K562 (cell line): ENCODE data around the gene ITGA7. TPM values are rescaled to one million over a fixed set of nuclear protein-coding genes. Genes with fewer than 3 reads are reported as not detected.

ENCODE experiments used
- BDP1 ChIP-seq: IDR thresholded peaks from 3 replicates; pipeline ENCODE4 v1.6.1; 2011; ENCODE audit not compliant: insufficient read length, insufficient read depth
- BRD4 ChIP-seq: fragments of 200-600 bp; sonication (generic); IDR thresholded peaks from 2 replicates; pipeline ENCODE4 v1.6.1; 2017; ENCODE audit warnings: inconsistent platforms
- CHD1 ChIP-seq: fragments of 200-600 bp; sonication (generic); IDR thresholded peaks from one replicate; pipeline ENCODE4 v1.6.1; 2012; ENCODE audit warnings: mild to moderate bottlenecking, moderate library complexity, low read length, inconsistent platforms
- CXXC5 ChIP-seq: fragments of 250-450 bp; sonication (Bioruptor Pico); IDR thresholded peaks from 2 replicates; pipeline ENCODE4 v1.8.0; 2022; ENCODE audit warnings: inconsistent platforms, mild to moderate bottlenecking, moderate library complexity
- HIVEP1 ChIP-seq: fragments of 250-450 bp; sonication (Bioruptor Pico); IDR thresholded peaks from 2 replicates; pipeline ENCODE4 v1.4.0; 2020; ENCODE audit warnings: mild to moderate bottlenecking
- HNRNPLL ChIP-seq: fragments of 200-400 bp; formaldehyde crosslinking; IDR thresholded peaks from 2 replicates; pipeline ENCODE4 v1.6.1; 2017; ENCODE audit warnings: low read length, low read depth, mild to moderate bottlenecking; ENCODE audit not compliant: poor library complexity, severe bottlenecking
- IFI16 ChIP-seq: fragments of 250-450 bp; sonication (Bioruptor Pico); IDR thresholded peaks from 2 replicates; pipeline ENCODE4 v2.1.2; 2022; ENCODE audit warnings: mild to moderate bottlenecking, inconsistent platforms
- KAT7 ChIP-seq: sonication (generic); formaldehyde crosslinking; IDR thresholded peaks from 2 replicates; pipeline ENCODE4 v1.8.0; 2022; ENCODE audit warnings: missing genetic modification reagents, mild to moderate bottlenecking, borderline replicate concordance
- LCOR ChIP-seq: sonication (generic); formaldehyde crosslinking; IDR thresholded peaks from 2 replicates; pipeline ENCODE4 v1.8.0; 2022; ENCODE audit warnings: mild to moderate bottlenecking, missing genetic modification reagents
- NCOA1 ChIP-seq: fragments of 450-650 bp; IDR thresholded peaks from 2 replicates; pipeline ENCODE4 v1.6.1; 2016; ENCODE audit warnings: low read depth
- NFYB ChIP-seq: IDR thresholded peaks from 2 replicates; pipeline ENCODE4 v1.6.1; 2011; ENCODE audit warnings: mild to moderate bottlenecking, moderate library complexity; ENCODE audit not compliant: insufficient read length; ENCODE audit errors: extremely low read depth
- NR2C1 ChIP-seq, 2 experiments: fragments of 450-650 bp; IDR thresholded peaks; 2 replicates each; pipeline ENCODE4 v1.6.1; 2017; ENCODE audit warnings: mild to moderate bottlenecking in 2 of 2, antibody characterized with exemption in 1 of 2, inconsistent platforms in 1 of 2, missing compliant biosample characterization in 1 of 2, missing genetic modification characterization in 1 of 2
- PHTF2 ChIP-seq: fragments of 250-450 bp; sonication (Bioruptor Pico); IDR thresholded peaks from 2 replicates; pipeline ENCODE4 v1.5.0; 2021; ENCODE audit warnings: mild to moderate bottlenecking
- SOX6 ChIP-seq: fragments of 450-650 bp; IDR thresholded peaks from 2 replicates; pipeline ENCODE4 v1.6.1; 2014; ENCODE audit warnings: mild to moderate bottlenecking
- SP1 ChIP-seq: sonication (generic); formaldehyde crosslinking; IDR thresholded peaks from 2 replicates; pipeline ENCODE4 v1.8.1; 2022; ENCODE audit warnings: mild to moderate bottlenecking, missing genetic modification reagents
- SUPT5H ChIP-seq: fragments of 450-650 bp; IDR thresholded peaks from 2 replicates; pipeline ENCODE4 v1.6.1; 2016
- XRCC4 ChIP-seq: IDR thresholded peaks from one replicate; pipeline ENCODE4 v1.6.1; 2011; ENCODE audit not compliant: insufficient read depth, insufficient read length; ENCODE audit errors: extremely low read depth
- ZKSCAN8 ChIP-seq: fragments of 200-800 bp; sonication (Bioruptor generic); IDR thresholded peaks from 2 replicates; pipeline ENCODE4 v1.6.1; 2016; ENCODE audit warnings: missing genetic modification characterization, missing compliant biosample characterization
- ZNF232 ChIP-seq: sonication (generic); formaldehyde crosslinking; IDR thresholded peaks from 2 replicates; pipeline ENCODE4 v1.8.0; 2022; ENCODE audit warnings: mild to moderate bottlenecking, missing genetic modification reagents
- ZNF512 ChIP-seq: IDR thresholded peaks from 2 replicates; pipeline ENCODE4 v1.6.1; 2016; ENCODE audit warnings: missing genetic modification characterization, missing compliant biosample characterization
- polyA plus RNA-seq, 8 experiments: library from polyadenylated mRNA; depleted of rRNA in 4 of 8; stranded (reverse) in 5 of 8; unstranded in 3 of 8; fragments of >200 nt; fragmentation: Nextera tagmentation in 2 of 8; fragmentation: Illumina TruSeq in 1 of 8; extraction: Ambion mirVana in 2 of 8; extraction: Trizol in 1 of 8; gene quantifications; 2 replicates each; pipeline versions ENCODE4 v1.2.1 to v1.2.3, GENCODE V29; 2011 to 2014; ENCODE audit warnings: inconsistent platforms in 1 of 8, missing spikeins in 1 of 8
- total RNA-seq, 7 experiments: library from RNA; depleted of rRNA in 6 of 7; stranded (reverse); fragments of >200 nt in 6 of 7; fragmentation: Illumina TruSeq in 2 of 7; extraction: Trizol in 2 of 7; gene quantifications; 2 replicates each; pipeline versions ENCODE4 v1.2.1 to v1.2.3, GENCODE V29; 2011 to 2021; ENCODE audit warnings: low replicate concordance in 1 of 7
- TF ChIP-seq, protein P1 (sequence below): fragments of 450-650 bp; formaldehyde crosslinking; IDR thresholded peaks from 2 replicates; pipeline ENCODE4 v1.4.0; 2020; ENCODE audit warnings: mild to moderate bottlenecking, mixed read lengths
- TF ChIP-seq, protein P2 (sequence below): fragments of 250-450 bp; sonication (Bioruptor Pico); IDR thresholded peaks from 2 replicates; pipeline ENCODE4 v1.5.0; 2021; ENCODE audit warnings: mild to moderate bottlenecking, borderline replicate concordance
- TF ChIP-seq, protein P3 (sequence below): fragments of 450-650 bp; formaldehyde crosslinking; IDR thresholded peaks from 2 replicates; pipeline ENCODE4 v1.4.0; 2020; ENCODE audit warnings: mild to moderate bottlenecking

Gene ITGA7
- total and polyA plus RNA-seq, 9 of the 15 experiments (the other 6 are each of a cell fraction or from before 2014, with no cell fraction given) = 0.11 to 2.3 (median 0.56) TPM; not detected in 1

- TF ChIP-seq NFYB = no peak
- peak; percentile 65; the same call in 1 of the 2 replicates for TF ChIP-seq HIVEP1 (CRISPR knock-in tag)
- peak; percentile 66; the same call in 1 of the 2 replicates for TF ChIP-seq SUPT5H
- TF ChIP-seq IFI16 = no peak
- peak; percentile 89; the same call in 1 of the 2 replicates for TF ChIP-seq KAT7 (CRISPR knock-in tag)
- TF ChIP-seq, protein P1, sequence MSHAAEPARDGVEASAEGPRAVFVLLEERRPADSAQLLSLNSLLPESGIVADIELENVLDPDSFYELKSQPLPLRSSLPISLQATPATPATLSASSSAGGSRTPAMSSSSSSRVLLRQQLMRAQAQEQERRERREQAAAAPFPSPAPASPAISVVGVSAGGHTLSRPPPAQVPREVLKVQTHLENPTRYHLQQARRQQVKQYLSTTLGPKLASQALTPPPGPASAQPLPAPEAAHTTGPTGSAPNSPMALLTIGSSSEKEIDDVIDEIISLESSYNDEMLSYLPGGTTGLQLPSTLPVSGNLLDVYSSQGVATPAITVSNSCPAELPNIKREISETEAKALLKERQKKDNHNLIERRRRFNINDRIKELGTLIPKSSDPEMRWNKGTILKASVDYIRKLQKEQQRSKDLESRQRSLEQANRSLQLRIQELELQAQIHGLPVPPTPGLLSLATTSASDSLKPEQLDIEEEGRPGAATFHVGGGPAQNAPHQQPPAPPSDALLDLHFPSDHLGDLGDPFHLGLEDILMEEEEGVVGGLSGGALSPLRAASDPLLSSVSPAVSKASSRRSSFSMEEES (CRISPR knock-in tag) = peak; percentile 100
- no peak for TF ChIP-seq BDP1
- TF ChIP-seq, protein P2, sequence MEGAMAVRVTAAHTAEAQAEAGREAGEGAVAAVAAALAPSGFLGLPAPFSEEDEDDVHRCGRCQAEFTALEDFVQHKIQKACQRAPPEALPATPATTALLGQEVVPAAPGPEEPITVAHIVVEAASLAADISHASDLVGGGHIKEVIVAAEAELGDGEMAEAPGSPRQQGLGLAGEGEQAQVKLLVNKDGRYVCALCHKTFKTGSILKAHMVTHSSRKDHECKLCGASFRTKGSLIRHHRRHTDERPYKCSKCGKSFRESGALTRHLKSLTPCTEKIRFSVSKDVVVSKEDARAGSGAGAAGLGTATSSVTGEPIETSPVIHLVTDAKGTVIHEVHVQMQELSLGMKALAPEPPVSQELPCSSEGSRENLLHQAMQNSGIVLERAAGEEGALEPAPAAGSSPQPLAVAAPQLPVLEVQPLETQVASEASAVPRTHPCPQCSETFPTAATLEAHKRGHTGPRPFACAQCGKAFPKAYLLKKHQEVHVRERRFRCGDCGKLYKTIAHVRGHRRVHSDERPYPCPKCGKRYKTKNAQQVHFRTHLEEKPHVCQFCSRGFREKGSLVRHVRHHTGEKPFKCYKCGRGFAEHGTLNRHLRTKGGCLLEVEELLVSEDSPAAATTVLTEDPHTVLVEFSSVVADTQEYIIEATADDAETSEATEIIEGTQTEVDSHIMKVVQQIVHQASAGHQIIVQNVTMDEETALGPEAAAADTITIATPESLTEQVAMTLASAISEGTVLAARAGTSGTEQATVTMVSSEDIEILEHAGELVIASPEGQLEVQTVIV (CRISPR knock-in tag) = no peak
- TF ChIP-seq, protein P3, sequence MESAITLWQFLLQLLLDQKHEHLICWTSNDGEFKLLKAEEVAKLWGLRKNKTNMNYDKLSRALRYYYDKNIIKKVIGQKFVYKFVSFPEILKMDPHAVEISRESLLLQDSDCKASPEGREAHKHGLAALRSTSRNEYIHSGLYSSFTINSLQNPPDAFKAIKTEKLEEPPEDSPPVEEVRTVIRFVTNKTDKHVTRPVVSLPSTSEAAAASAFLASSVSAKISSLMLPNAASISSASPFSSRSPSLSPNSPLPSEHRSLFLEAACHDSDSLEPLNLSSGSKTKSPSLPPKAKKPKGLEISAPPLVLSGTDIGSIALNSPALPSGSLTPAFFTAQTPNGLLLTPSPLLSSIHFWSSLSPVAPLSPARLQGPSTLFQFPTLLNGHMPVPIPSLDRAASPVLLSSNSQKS (CRISPR knock-in tag) = no peak
- TF ChIP-seq SOX6 = peak; percentile 35; the same call in 1 of the 2 replicates
- TF ChIP-seq PHTF2 (CRISPR knock-in tag) = no peak
- TF ChIP-seq NR2C1 (IDR thresholded peaks at IDR 0.05) = peak; percentile 61; the same call in 1 of the 2 replicates
- peak; percentile 70 for TF ChIP-seq NR2C1 (tag; IDR thresholded peaks at IDR 0.05)
- 0 out of 2 replicates have a peak, but pooled peaks have one; percentile 51 for TF ChIP-seq BRD4
- TF ChIP-seq CHD1 = no peak
- TF ChIP-seq ZNF232 (CRISPR knock-in tag) = no peak
- no peak for TF ChIP-seq XRCC4
- TF ChIP-seq LCOR = peak; percentile 77; the same call in 1 of the 2 replicates
- no peak for TF ChIP-seq ZKSCAN8
- TF ChIP-seq HNRNPLL = no peak
- no peak for TF ChIP-seq NCOA1
- peak; percentile 94 for TF ChIP-seq SP1 (CRISPR knock-in tag)
- peak; percentile 88 for TF ChIP-seq CXXC5 (CRISPR knock-in tag)
- TF ChIP-seq ZNF512 (tag) = no peak
These were observed 8.3 kb upstream of the ITGA7 start, which contains the start of gene BLOC1S1 (continued) for GRCh38 chr12:55715833-55716581.
